ENCODE results near the gene GPR180. TPM values are rescaled to one million over a fixed set of nuclear protein-coding genes. Genes with fewer than 3 reads are reported as not detected.

GPR180 gene
- total RNA-seq, 2 donors from 2014 or later, result 3.9 to 6.3 TPM

DNA sequence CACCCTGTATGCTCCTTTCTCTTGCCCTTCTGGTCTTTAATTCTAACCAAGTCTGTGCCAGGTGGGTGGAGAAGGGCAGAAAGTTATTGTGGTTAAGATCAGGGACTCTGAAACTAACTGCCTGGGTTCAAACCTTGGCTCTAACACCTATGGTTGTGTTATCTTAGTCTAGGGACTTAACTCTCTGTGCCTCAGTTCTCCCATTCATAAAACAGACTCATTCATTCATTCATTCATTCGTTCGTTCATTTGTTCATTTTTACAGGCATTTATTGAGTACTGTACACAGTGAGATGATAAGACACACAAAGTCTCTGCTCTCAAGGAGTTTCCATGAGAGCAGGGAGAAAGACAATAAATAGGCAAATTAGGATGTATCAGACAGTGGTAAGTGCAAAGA is 80.6 kb downstream of the GPR180 start:
- TF ChIP-seq, protein P1, sequence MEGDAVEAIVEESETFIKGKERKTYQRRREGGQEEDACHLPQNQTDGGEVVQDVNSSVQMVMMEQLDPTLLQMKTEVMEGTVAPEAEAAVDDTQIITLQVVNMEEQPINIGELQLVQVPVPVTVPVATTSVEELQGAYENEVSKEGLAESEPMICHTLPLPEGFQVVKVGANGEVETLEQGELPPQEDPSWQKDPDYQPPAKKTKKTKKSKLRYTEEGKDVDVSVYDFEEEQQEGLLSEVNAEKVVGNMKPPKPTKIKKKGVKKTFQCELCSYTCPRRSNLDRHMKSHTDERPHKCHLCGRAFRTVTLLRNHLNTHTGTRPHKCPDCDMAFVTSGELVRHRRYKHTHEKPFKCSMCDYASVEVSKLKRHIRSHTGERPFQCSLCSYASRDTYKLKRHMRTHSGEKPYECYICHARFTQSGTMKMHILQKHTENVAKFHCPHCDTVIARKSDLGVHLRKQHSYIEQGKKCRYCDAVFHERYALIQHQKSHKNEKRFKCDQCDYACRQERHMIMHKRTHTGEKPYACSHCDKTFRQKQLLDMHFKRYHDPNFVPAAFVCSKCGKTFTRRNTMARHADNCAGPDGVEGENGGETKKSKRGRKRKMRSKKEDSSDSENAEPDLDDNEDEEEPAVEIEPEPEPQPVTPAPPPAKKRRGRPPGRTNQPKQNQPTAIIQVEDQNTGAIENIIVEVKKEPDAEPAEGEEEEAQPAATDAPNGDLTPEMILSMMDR (IDR thresholded peaks at IDR 0.05), result no peak
- ATAC-seq (ENCODE audit: insufficient number of reproducible peaks, low FRiP score, low read depth) (no peak), DNase-seq (ENCODE audit: low spot score) (no peak)
- Histone ChIP-seq H3K36me3 (no peaks in the 10 kb centered on the region), H3K9me3 (no peaks in the 10 kb centered on the region), H3K4me3 (no peak overlapping the region), H3K27ac (no peak overlapping the region), H3K27me3 (replicated peaks; ENCODE audit: insufficient read depth) (no peaks in the 10 kb centered on the region), H3K4me1 (ENCODE audit: control insufficient read depth in 1 of 2, low read depth in 2 of 2) (no peaks in the 10 kb centered on the region)

DNA sequence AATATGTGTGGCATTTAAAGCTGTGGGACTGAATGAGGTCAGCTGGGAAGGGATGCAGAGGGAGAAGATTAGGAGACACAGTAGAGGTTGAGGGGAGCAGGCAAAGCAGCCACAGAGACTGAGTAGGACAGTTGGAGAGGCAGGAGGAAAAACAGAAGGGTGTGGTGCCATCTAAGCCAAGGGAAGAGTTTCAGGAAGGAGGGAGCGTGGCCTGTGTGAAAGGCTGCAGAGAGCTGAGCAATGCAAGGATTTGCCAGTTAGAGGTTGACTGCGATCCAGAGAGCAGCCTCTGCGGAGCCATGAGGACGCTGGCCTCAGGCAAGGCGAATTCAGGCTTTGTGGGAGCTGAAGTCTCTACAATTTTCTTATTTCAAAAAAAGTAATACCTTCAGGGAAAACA is 81.8 kb downstream of the GPR180 start:
- H3K36me3 ChIP-seq, result no peaks in the 10 kb centered on the region
- H3K27me3 ChIP-seq (replicated peaks; ENCODE audit: insufficient read depth), result no peaks in the 10 kb centered on the region
- no peaks in the 10 kb centered on the region for H3K4me1 ChIP-seq (ENCODE audit: control insufficient read depth in 1 of 2, low read depth in 2 of 2)
- TF ChIP-seq, protein P1 (IDR thresholded peaks at IDR 0.05), result no peak
- no peak overlapping the region for H3K4me3 ChIP-seq
- no peaks in the 10 kb centered on the region for H3K9me3 ChIP-seq
- no peak overlapping the region for H3K27ac ChIP-seq
- DNase-seq (ENCODE audit: low spot score), result no peak
- no peak for ATAC-seq (ENCODE audit: insufficient number of reproducible peaks, low FRiP score, low read depth)

Other genes with a start within 250 kb of the GPR180 start
- under 1 TPM in 1 of 2 donors, not detected in 1; 0.27 TPM for gene DCT, start 122.2 kb upstream of the GPR180 start, total RNA-seq
- gene TGDS, start 5.7 kb upstream of the GPR180 start, total RNA-seq, result 10 to 100 TPM; 11.2 to 17.4 TPM
- under 1 TPM in 1 of 2 donors, not detected in 1; 0.28 TPM for gene SOX21, start 110.7 kb downstream of the GPR180 start, total RNA-seq

All from thoracic aorta (tissue), 2 donors.